AG10803 (cell line): Measurements from ENCODE around the gene AASS.
"Not testable (repeated sequence)": the region's sequence is repeated elsewhere in the genome, so short reads cannot be mapped to it uniquely, and the experiment has no call there.

Experiments
- DNase-seq: peaks from one replicate; pipeline ENCODE4 v3.0.0; 2010; ENCODE audit warnings: low read depth
- H3K4me3 ChIP-seq: 2 replicates; pipeline ENCODE4 v1.5.1; 2011; ENCODE audit warnings: mild to moderate bottlenecking, low read length, control low read depth
- CTCF ChIP-seq: conservative IDR thresholded peaks from 2 replicates; pipeline ENCODE4 v1.5.1; 2011; ENCODE audit warnings: mild to moderate bottlenecking, low read length, control low read depth, inconsistent platforms

AASS gene

GRCh38 chr7:122137251-122138077 is 6.6 kb downstream of the AASS start:
- peak; percentile 28 for DNase-seq
- H3K4me3 ChIP-seq: peak overlapping the region; percentile 39
- TF ChIP-seq CTCF: no peak

GRCh38 chr7:122136639-122137245 is 7.3 kb downstream of the AASS start:
- no peak for DNase-seq
- TF ChIP-seq CTCF: no peak
- H3K4me3 ChIP-seq: peak overlapping the region; percentile 39

GRCh38 chr7:122136078-122136477 is 8.0 kb downstream of the AASS start:
- DNase-seq: peak; percentile 6
- no peak for TF ChIP-seq CTCF
- 0 out of 2 replicates have a peak overlapping the region, but pooled peaks have one; percentile 3 for H3K4me3 ChIP-seq

- DNase-seq: no peak
- no peak overlapping the region for H3K4me3 ChIP-seq
- TF ChIP-seq CTCF: no peak
These were observed 8.8 kb downstream of the AASS start for GRCh38 chr7:122135275-122135674.

GRCh38 chr7:122134793-122135192 is 9.3 kb downstream of the AASS start:
- DNase-seq, H3K4me3 ChIP-seq: not testable (repeated sequence)

- H3K4me3 ChIP-seq: no peak overlapping the region
- TF ChIP-seq CTCF: no peak
- DNase-seq: no peak
These were observed 10.6 kb downstream of the AASS start for GRCh38 chr7:122133477-122133876.

- H3K4me3 ChIP-seq: no peak overlapping the region
- no peak for TF ChIP-seq CTCF
- peak; percentile 71 for DNase-seq
These were observed 11.7 kb downstream of the AASS start for GRCh38 chr7:122132341-122132740.
